Measurements from ENCODE around the gene FKBP1A.

Gene FKBP1A

DNA sequence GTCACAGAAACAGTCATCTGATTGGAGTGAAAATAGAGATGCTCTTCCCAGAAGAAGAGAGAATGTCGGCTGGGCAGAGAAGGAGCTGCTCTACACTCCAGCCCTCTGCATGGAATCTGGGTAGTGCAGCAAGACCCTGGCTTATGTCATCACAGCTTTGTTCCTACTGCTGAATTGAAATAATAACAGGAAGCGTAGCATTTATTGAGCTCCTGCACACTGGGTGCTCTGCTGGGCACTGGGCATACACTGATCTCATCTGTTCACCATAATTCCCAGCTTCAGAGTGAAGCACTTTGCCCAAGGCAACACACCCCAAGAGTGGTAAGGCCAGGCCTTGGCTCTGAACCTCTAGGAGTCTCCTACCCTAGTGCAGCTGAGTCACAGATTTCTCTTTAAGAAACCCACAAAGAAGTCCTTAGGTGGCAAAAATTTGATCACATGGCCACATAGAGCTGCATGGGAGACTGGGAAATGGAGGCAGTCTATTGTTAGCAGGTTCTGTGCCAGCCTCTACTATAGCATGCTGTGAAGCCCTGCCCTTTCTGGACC lies 60.0 kb downstream of the FKBP1A start:
- no peak for DNase-seq (ENCODE audit: low read depth in 3 of 3)

DNA sequence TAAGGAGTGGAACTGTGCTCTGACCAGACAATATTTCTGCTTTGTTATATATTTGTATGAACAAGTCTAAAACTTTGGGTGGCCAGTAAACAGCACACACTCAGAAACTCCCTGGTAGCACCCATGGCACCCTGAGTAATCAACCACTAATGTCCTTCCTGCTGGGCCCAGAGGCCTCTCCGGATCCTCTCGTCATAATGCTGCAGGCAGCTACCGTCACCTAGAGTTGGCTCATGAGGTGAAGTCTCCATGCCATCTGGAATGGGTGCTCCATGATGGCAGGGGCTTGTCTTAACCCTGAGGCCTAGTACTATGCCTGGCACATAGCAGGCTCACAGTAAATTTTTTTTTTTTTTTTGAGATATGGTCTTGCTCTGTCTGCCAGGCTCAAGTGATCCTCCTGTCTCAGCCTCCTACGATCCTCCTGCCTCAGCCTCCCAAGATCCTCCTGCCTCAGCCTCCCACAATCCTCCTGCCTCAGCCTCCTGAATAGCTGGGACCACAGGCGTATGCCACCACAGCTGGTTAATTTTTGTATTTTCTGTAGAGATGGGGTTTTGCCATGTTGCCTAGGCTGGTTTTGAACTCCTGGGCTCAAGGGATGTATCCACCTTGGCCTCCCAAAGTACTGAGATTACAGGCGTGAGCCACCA lies 60.9 kb downstream of the FKBP1A start:
- no peak for DNase-seq (ENCODE audit: low read depth in 3 of 3)

DNA sequence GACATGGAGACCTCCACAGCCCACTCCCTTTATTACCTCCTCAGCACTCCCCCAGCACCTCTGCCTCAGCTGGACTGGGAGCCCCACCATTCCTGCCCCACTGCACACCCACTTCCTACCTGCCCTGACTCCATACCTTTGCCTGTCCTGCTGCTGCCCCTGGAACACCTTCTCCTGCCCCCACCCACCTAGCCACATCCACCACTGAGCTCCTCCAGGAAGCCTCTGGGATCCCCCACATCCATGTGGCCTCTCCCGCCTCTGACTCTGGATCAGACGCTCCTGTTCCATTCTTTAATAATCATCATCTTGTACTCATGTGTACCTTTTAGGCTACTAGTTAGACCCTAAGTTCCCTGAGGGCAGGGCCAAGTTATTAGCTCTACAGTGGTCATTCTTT lies 61.8 kb downstream of the FKBP1A start:
- no peak for DNase-seq (ENCODE audit: low read depth in 3 of 3)

DNA sequence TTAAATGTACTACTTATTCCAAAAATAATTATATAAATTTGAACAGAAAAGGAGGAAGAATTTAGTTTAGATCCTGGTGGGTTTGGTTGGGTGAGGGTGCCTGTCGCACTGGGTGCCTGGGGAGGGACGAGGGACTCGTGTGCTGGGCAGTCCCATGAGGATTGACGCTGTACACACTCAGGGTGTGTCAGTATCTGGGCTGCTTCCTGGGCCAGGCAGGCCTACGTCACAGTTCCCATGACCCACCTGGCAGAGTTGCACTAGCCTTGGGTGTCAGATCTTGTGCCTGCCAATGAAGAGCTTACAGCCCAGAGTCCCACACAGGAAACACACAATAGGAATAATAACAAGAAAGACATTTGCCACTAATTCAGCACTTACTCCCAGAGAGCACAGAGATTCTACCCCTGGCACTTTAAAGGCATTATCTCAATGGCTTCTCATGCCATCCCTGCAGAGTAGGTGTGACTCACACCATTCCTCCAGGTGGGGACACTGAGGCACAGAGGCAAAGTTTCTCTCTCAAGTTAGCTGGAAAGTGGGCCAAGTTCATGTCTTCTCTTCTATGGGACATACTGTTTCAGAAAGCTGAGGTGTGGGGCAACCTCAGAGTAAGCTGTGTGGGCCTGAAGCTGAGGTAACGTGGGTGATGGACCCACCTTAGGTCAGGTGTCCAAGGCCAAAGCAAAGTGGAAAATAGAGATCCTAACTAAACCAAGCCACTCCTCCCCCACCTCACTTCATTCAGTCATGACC lies 62.6 kb downstream of the FKBP1A start:
- DNase-seq (ENCODE audit: low read depth in 3 of 3) = peak in 1 of 3 donors; percentile 41

DNA sequence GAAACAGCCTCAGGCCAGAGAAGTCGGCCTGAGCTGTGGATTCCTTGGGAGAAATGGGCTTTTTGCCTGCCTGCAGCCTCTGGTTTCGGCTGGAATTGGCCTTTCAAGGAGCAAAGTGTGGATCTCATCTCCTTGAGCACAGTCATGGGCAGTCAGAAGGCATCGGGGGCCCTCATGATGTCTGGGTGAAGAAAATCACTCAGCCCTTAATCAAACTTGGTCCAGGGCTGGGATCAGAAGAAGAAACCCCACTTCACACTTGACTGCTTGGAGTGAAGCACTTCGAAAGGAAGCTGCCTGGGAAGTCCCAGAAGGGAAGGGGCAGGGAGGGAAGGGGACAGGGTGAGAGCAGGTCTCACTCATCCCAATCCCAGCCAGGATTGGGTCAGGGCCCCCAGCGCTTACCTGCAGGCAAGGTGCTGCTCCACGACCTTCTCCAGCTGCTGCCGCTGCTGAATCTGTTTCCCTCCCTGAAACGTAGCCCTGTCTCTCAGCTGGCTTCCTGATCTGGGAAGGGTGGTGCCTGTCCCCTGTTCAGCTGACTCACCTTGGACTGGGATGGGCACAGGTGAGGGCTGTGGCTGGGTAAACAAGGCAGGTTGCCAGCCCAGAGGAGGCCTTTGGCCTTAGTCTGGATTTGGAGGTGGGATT lies 64.0 kb downstream of the FKBP1A start, which contains the start of gene SDCBP2:
Gene SDCBP2, minus strand, starts transcription at position 460 of the 651 bp plus-strand sequence. CDS start 8,723 bp downstream, outside the sequence.
- no peak for DNase-seq (ENCODE audit: low read depth in 3 of 3)

DNA sequence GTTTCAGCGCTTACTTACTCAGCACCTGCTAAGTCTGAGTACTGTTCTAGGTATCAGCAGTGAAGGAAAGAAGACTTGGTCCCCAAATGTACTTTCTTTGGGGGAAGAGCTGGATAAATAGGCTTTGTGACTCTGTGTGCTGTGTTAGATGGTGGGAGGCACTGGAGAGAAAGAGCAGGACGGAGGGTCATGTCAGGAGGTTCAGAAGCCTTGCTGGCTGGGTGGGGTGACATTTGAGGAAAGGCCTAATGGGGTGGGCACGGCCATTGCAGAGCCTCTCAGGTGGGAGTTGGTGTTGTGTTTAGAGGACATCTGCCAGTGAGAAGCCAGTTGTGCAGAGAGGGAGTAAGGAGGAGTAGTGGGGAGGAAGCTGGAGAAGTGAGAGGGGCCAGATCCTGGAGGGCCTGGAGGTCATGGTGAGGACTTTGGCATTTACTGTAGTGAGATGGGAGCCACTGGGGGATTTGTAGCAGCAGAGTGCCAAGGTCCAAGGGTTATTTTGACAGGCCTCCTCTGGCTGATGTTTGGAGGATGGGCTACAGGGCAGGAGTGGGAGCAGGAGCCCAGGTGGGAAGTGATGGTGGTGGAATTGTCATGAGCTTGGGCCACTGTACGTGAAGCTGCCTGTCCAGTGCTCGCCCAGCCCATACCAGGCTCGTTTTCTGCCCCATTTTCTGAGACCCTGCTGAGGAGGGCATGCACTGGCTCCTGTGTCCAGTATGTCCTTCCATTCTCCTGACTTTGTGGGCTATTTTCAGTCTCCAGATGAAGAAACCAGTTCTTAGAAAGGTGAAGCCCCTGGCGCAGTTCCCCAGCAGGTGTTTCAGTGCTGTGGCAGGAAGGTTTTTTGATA lies 64.8 kb downstream of the FKBP1A start:
- no peak for DNase-seq (ENCODE audit: low read depth in 3 of 3)

DNA sequence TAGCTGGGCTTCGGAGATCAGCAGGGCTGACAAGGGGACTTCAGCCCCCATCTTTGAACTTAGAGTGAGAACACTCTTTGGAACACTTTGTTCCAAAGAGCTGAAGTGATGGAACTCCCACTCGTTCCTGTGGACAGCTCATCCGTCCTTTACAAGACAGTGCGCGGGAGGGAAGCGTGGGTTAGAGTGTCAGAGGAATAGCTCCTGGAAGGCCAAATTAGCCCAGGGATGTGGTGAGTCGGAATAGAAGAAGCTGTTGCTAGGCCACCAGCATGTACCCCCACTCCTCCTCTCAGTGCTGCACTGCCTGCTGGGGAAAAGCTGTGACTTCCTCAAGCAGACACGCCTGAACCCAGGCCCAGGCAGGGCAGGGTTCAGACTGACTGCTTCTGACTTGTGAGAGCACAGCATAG lies 65.6 kb downstream of the FKBP1A start:
- no peak for DNase-seq (ENCODE audit: low read depth in 3 of 3)

DNA sequence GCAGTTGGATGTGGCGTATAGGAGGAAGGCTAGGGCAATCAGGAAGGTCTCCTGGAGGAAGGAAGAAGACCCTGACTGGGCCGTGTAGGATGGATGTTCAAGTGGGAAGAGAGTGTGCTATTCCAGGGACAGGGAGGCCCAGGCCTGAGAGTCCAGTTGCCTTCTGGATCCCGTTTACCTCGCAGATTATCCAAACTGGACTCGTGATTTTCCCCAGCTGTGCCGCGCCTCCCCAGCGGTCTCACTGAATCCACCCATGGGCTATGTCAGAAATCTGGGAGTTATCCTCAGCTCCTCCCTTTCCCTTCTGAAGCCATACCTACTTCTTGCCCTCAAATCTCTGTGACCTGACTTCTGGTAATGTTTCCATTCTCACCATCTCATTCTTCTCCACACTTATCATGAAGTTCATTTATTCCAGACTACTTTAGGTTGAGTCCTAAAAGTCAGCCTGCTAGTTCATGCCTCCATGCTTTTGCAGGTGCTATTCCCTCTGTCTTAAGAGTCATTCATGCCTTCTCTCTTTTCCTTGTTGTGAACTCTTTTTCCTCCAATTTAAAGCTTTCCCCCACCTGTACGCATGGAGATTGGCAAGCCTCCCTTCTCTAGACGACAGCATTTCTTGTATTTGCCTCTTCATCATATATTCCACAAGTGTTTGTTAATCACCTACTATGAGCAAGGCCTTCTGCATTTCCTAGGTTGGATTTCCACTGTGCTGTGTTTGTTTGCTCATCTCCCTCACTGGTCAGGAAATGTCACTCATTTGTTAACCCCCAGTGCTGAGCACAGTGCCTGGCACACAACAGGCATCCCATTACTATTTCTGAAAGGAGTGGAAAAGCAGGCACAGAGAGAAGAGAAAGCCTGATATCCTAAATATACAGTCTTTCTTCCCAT lies 66.6 kb downstream of the FKBP1A start:
- DNase-seq (ENCODE audit: low read depth in 3 of 3) = no peak

DNA sequence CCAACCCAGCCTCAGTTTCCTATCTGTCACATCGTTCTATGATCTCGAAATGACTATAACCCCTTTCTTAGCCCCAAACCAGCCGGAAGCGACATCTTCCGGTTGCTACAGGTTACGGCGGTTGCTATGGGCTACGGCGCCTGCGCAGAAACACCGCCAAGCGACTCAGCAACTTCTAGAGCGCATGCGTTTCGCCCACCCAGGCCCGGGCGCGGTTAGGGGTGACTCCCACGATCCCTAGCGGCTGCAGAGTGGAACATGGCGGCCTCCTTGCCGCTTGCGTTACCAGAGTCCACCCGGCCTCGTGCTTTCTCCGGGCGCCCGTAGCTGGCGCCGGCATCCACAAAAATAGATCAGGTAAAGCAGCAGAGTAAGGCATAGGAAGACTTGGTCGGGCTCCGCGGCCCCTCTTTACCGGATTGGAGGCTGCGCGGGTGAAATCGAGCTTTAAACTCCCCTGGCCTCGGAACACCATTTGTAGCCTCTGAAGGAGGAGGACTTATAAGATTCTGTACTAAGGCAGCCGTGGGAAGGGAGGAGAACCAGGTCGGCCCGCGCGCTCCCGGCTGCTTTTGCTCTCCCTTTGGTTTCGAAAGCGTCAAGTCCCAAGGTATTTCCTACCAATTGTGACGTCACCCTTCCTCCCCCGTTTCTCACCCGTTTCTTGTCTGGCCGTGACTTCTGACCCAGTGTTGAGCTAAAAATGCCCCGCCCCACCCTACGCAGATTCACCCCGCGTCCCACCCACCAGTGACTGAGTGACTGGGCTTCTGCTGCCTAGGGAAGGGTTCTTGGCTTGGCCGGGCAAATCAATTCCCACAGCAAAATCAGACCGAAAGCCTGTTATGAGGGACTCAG lies 67.5 kb downstream of the FKBP1A start:
- DNase-seq (ENCODE audit: low read depth in 3 of 3) = peak; percentile 97 to 98 (median 98)

DNA sequence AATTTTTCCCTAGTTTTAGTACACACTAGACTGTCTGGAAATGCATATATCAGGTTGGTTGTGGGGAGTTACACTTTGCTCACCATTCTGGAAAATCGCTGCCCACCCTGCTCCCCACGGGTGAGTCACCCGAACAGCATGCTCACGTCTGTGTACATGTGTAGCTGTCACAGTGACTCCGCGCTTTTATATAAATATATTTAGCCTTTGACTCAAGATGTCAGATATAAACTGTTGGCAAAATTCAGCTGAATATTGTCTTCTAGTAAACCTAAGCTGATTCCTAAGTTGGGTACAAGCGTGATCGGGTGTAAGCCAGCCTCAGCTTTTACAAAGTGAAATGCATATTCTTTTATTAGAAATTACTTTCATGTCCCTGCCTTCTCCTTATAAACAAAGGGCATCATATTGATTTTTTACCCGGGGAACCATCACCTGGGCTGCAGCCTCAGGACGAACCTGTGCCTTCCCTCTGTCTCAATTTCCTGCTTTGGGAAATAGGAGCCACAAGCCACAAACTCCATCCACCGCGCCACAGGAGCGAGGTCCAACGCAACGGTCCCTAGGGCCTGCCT lies 68.2 kb downstream of the FKBP1A start:
- no peak for DNase-seq (ENCODE audit: low read depth in 3 of 3)

DNA sequence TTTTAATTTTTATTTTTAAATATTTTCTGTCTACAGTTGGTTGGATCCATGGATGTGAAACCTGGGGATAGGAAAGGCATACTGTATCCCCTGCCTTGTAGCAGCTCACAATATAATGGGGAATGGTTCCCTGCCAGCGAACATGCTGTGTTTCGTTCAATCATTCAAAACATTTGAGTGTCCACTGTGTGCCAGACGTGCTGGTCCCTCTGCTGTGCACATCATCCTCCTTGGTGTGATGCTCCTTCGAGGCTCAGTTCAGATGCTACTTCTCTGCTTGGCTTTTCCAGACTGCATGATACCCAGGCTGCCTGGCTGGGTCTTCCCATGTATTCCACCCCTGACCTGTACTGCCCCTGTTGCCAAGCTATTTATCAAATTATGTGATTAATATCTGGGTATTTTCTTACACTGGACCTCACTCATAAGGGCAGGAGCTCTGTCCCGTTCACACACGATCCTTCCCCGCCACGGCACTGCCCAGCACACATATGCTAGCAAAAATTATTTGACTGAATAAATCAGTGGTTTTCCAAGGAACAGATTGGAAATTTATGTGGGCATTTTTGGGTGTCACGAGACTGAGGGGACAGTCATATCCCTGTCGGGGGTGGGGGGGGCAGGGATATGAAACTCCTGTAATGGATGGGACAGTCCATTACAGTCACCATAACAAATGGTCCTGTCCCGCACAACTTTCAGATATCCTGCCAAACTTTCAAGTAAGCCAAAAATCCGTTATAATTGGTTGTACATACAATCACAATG lies 68.8 kb downstream of the FKBP1A start:
- DNase-seq (ENCODE audit: low read depth in 3 of 3) = no peak

DNA sequence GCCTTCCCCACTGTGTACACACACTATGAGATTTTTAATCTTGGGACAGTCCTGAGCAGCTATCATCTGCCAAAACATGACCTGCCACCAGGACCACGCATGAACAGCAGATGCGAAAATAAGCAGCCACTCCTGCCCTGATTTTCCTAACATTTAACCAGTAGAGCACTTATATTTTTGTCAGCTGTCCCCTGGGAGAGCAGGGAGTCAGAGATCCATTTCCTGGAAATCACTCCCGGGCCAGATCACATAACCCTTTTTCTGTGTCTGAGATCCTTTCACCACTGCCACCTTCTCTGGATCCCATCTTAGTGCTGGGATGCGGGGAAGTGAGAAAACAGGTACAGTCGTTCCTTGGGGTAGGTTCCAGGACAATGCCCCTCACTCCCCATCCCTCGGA lies 69.6 kb downstream of the FKBP1A start:
- no peak for DNase-seq (ENCODE audit: low read depth in 3 of 3)

DNA sequence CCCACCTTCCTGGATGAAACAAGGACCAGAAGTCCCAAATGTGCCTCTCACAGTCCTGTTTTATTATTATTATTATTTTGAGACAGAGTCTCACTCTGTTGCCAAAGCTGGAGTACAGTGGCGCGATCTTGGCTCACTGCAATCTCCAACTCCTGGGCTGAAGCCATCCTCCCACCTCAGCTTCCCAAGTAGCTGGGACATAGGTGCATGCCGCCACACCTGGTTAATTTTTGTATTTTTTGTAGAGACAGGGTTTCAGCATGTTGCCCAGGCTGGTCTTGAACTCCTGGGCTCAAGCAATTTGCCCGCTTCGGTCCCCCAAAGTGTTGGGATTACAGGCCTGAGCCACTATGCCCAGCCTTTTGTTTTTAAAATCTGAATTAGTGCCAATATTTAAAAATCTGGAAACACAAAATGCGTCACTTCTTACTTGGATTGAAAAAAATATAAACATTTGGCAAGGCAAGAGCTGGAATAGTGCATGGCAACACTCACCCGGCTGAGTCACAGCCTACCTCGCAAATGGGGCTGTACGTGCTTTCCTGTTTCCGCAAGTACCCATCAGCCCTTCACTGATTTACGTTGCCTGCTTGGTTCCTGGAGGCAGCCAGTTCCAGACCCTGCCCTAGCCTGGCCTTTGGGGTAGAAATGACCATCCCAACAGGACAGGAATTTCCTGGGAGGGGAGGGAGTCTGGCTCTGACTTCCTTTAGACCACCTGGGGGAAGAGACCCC lies 70.2 kb downstream of the FKBP1A start:
- DNase-seq (ENCODE audit: low read depth in 3 of 3) = no peak

DNA sequence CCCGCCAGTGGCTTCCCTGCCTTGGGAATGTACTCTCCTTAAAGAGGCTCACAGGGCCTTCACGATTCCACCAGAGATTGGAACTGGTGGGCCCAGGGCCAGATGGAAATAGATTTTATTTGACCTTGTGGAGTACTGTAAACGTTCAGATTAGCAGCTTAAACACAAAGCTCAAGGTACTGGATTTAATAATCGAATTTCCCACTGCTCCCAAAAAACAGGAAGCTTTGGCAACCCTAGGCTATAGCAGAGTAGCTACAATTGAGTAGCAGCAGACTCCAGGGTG lies 71.3 kb downstream of the FKBP1A start:
- no peak for DNase-seq (ENCODE audit: low read depth in 3 of 3)

DNA sequence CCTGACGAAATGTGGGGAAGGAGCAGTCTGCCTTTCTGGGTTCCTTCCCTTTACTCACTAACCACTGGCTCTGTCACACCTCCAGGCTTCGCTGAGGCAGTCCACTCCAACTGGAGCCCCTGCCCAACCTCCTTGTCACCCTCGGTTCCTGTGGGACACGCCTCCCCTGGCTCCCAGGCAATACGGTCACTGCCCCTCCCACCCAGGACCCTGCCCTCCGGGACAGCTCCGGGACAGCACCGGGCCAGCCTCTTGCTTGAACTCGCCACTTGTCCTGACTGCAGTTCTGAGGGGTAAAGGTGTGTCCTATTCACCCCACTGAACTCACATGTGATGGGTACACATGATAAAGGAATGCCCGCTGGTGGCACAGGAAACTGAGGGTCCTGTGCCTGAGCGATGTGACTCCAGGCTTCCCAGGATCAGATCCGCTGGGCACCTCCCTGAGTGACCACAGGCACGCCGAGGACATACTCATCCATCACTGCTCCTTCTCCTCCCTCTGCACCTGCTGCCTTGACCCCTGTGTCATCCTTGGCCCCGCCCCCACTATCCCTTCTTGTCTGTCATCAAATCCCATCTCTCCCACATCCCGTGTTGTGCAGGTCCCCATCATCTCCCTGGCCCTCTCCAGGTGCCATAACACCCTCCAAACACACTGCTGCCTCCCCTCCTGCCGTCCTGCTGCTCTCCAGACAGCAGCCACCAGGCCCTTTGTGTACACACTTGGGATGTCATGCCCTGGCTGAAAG lies 71.8 kb downstream of the FKBP1A start:
- no peak for DNase-seq (ENCODE audit: low read depth in 3 of 3)

DNA sequence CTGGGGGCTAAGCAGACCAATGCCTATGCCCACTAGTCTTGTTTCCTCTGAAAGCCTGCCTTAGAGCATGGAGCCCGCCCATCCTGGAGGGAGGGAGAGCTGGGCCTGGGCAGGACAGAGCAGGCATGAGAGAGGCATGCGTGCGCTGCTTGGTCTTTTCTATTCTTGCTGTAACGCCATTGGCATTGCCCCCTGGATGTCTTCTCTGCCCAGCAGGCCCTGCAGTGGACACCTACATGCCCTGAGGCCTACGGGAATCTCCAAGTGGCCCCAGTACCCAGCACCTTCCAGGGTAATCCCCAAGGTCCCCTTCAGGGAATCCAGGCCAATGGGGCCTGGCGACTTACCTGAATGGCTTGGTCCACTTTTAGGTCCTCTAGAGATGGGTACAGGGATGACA lies 72.8 kb downstream of the FKBP1A start:
- no peak for DNase-seq (ENCODE audit: low read depth in 3 of 3)

DNA sequence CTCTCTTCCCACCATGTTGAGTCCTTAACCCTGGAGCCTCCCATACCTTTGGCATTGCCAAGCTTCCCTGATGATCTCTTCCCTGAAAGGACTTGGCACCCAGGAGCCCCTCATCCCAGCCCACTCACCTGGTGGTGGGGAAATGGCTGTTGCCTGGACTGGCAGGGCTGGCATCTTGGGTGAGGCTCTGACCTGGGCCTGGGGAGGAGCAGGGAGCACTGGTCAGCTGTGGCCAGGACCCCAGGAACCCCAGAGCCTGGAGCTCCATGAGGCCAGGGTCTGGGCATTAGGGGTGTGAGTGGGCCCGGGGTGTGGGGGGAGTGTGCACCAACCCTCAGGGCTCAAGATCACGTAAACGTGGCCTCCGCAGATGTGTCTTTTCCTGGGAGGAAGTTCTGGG lies 73.4 kb downstream of the FKBP1A start:
- DNase-seq (ENCODE audit: low read depth in 3 of 3) = no peak
